H9 (cell line): ENCODE data around the gene VWDE. TPM values are rescaled to one million over a fixed set of nuclear protein-coding genes. Genes with fewer than 3 reads are reported as not detected.

Experiments used
- DNase-seq: peaks from one replicate; pipeline ENCODE4 v3.0.0-alpha.2; 2017
- H2AFZ ChIP-seq: one replicate; pipeline ENCODE4 v1.6.1; 2013; ENCODE audit warnings: mild to moderate bottlenecking, low read length, control low read depth, moderate library complexity
- H2AK5ac ChIP-seq: 2 replicates; pipeline ENCODE4 v1.6.1; 2013; ENCODE audit warnings: low read length, control low read depth, mixed read lengths; ENCODE audit not compliant: insufficient read length
- H2BK120ac ChIP-seq: one replicate; pipeline ENCODE4 v1.6.1; 2013; ENCODE audit warnings: low read depth, mild to moderate bottlenecking, low read length, control low read depth, inconsistent platforms; ENCODE audit not compliant: poor library complexity, severe bottlenecking
- H2BK12ac ChIP-seq: 2 replicates; pipeline ENCODE4 v1.6.1; 2013; ENCODE audit warnings: low read length, control low read depth, mixed read lengths, low read depth; ENCODE audit not compliant: insufficient read length
- H2BK15ac ChIP-seq: 2 replicates; pipeline ENCODE4 v1.6.1; 2013; ENCODE audit warnings: low read depth, low read length, control low read depth
- H2BK20ac ChIP-seq: one replicate; pipeline ENCODE4 v1.6.1; 2013; ENCODE audit warnings: low read depth, mild to moderate bottlenecking, low read length, control low read depth, inconsistent platforms; ENCODE audit not compliant: poor library complexity, severe bottlenecking
- H2BK5ac ChIP-seq: 2 replicates; pipeline ENCODE4 v1.6.1; 2013; ENCODE audit warnings: low read length, control low read depth, mixed read lengths; ENCODE audit not compliant: insufficient read length
- H3K14ac ChIP-seq: 2 replicates; pipeline ENCODE4 v1.6.1; 2013; ENCODE audit warnings: low read length, control low read depth; ENCODE audit not compliant: insufficient read depth
- H3K18ac ChIP-seq: 2 replicates; pipeline ENCODE4 v1.6.1; 2013; ENCODE audit warnings: low read depth, mild to moderate bottlenecking, mixed read lengths, low read length, control low read depth; ENCODE audit not compliant: insufficient read length
- H3K23ac ChIP-seq: 2 replicates; pipeline ENCODE4 v1.6.1; 2013; ENCODE audit warnings: low read length, control low read depth, mixed read lengths, low read depth; ENCODE audit not compliant: insufficient read length
- H3K23me2 ChIP-seq: 2 replicates; pipeline ENCODE4 v1.6.1; 2013; ENCODE audit warnings: low read depth, mild to moderate bottlenecking, mixed read lengths, low read length, control low read depth; ENCODE audit not compliant: insufficient read length, poor library complexity, severe bottlenecking
- H3K27ac ChIP-seq: 2 replicates; pipeline ENCODE4 v1.5.1; 2013; ENCODE audit warnings: low read length, control low read depth, mixed read lengths, low read depth; ENCODE audit not compliant: insufficient read length
- H3K27me3 ChIP-seq: 2 replicates; pipeline ENCODE4 v1.6.1; 2013; ENCODE audit warnings: low read length, control low read depth, inconsistent platforms; ENCODE audit not compliant: insufficient read depth
- H3K4ac ChIP-seq: 2 replicates; pipeline ENCODE4 v1.6.1; 2013; ENCODE audit warnings: low read depth, mild to moderate bottlenecking, control low read depth, inconsistent platforms, low read length, moderate library complexity
- H3K4me1 ChIP-seq: 2 replicates; pipeline ENCODE4 v1.6.1; 2013; ENCODE audit warnings: low read length, control low read depth, inconsistent platforms; ENCODE audit not compliant: insufficient read depth
- H3K4me2 ChIP-seq: 2 replicates; pipeline ENCODE4 v1.6.1; 2013; ENCODE audit warnings: low read length, control low read depth, mixed read lengths; ENCODE audit not compliant: insufficient read length, insufficient read depth
- H3K56ac ChIP-seq: 2 replicates; pipeline ENCODE4 v1.6.1; 2013; ENCODE audit warnings: low read depth, mild to moderate bottlenecking, mixed read lengths, low read length, control low read depth; ENCODE audit not compliant: insufficient read length
- H3K79me1 ChIP-seq: 2 replicates; pipeline ENCODE4 v1.6.1; 2013; ENCODE audit warnings: low read depth, mild to moderate bottlenecking, moderate library complexity, low read length, control low read depth, inconsistent platforms; ENCODE audit not compliant: insufficient read depth, poor library complexity, severe bottlenecking
- H3K79me2 ChIP-seq: 2 replicates; pipeline ENCODE4 v1.6.1; 2013; ENCODE audit warnings: low read length, control low read depth, inconsistent platforms; ENCODE audit not compliant: insufficient read depth
- H3K9ac ChIP-seq: 2 replicates; pipeline ENCODE4 v1.6.1; 2013; ENCODE audit warnings: low read length, control low read depth, mixed read lengths; ENCODE audit not compliant: insufficient read length; ENCODE audit errors: extremely low read depth
- H3K9me3 ChIP-seq: one replicate; pipeline ENCODE4 v1.6.1; 2013; ENCODE audit warnings: low read depth, low read length, inconsistent platforms; ENCODE audit not compliant: control insufficient read depth
- H3T11ph ChIP-seq: one replicate; pipeline ENCODE4 v1.6.1; 2013; ENCODE audit warnings: mild to moderate bottlenecking, low read length, control low read depth, inconsistent platforms
- H4K20me1 ChIP-seq: one replicate; pipeline ENCODE4 v1.6.1; 2013; ENCODE audit not compliant: control insufficient read depth, insufficient read length, insufficient read depth
- H4K5ac ChIP-seq: 2 replicates; pipeline ENCODE4 v1.6.1; 2013; ENCODE audit warnings: low read depth, mild to moderate bottlenecking, mixed read lengths, low read length, control low read depth; ENCODE audit not compliant: insufficient read length
- H4K8ac ChIP-seq: replicated peaks from 2 replicates; pipeline ENCODE4 v1.6.1; 2013; ENCODE audit warnings: low read length, control low read depth, mixed read lengths, low read depth; ENCODE audit not compliant: insufficient read length
- H4K91ac ChIP-seq: 2 replicates; pipeline ENCODE4 v1.6.1; 2013; ENCODE audit warnings: low read depth, mild to moderate bottlenecking, moderate library complexity, mixed read lengths, low read length, control low read depth; ENCODE audit not compliant: insufficient read length
- H3K27ac Mint-ChIP-seq, 3 experiments: 2 replicates in 2 of 3; 3 replicates in 1 of 3; pipeline ENCODE4 v1.8.0; 2020 to 2021; ENCODE audit warnings: mixed read lengths in 3 of 3, mild to moderate bottlenecking in 1 of 3, moderate library complexity in 1 of 3
- H3K27me3 Mint-ChIP-seq: 2 replicates; pipeline ENCODE4 v1.8.0; 2021; ENCODE audit warnings: low read depth, mild to moderate bottlenecking, moderate library complexity, mixed read lengths
- H3K36me3 Mint-ChIP-seq, 3 experiments: 2 replicates in 2 of 3; 3 replicates in 1 of 3; pipeline ENCODE4 v1.8.0; 2020 to 2021; ENCODE audit warnings: low read depth in 3 of 3, mixed read lengths in 3 of 3; ENCODE audit not compliant: insufficient read depth in 1 of 3
- H3K4me1 Mint-ChIP-seq, 2 experiments: 2 replicates each; pipeline ENCODE4 v1.8.0; 2020; ENCODE audit warnings: mixed read lengths in 2 of 2
- H3K4me3 Mint-ChIP-seq, 2 experiments: 2 replicates in 1 of 2; 3 replicates in 1 of 2; pipeline ENCODE4 v1.8.0; 2020 to 2021; ENCODE audit warnings: mild to moderate bottlenecking in 2 of 2, mixed read lengths in 2 of 2, moderate library complexity in 1 of 2
- H3K9me3 Mint-ChIP-seq, 2 experiments: 2 replicates in 1 of 2; 3 replicates in 1 of 2; pipeline ENCODE4 v1.8.0; 2020; ENCODE audit warnings: mild to moderate bottlenecking in 2 of 2, mixed read lengths in 2 of 2, moderate library complexity in 1 of 2
- WGBS: extraction: QIAGEN DNeasy Blood & Tissue Kit; methylation state at CpG from one replicate; pipeline ENCODE4 v1.1.7; 2013; ENCODE audit warnings: missing lambda C conversion rate, low lambda C conversion rate, mixed read lengths; ENCODE audit not compliant: insufficient read length; ENCODE audit errors: extremely low coverage; 5-methylcytosine and 5-hydroxymethylcytosine counted together
- total RNA-seq: library from RNA; stranded (reverse); gene quantifications from 2 replicates; pipeline ENCODE4 v1.2.1, GENCODE V29; 2021
- TF ChIP-seq, protein P1 (sequence below): fragments of 200-600 bp; sonication (generic); conservative IDR thresholded peaks from 3 replicates; pipeline ENCODE4 v1.8.0; 2021; ENCODE audit warnings: antibody characterized with exemption, mild to moderate bottlenecking

Gene VWDE
- total RNA-seq, 1 experiment from 2014 or later: 18.1 TPM

DNA sequence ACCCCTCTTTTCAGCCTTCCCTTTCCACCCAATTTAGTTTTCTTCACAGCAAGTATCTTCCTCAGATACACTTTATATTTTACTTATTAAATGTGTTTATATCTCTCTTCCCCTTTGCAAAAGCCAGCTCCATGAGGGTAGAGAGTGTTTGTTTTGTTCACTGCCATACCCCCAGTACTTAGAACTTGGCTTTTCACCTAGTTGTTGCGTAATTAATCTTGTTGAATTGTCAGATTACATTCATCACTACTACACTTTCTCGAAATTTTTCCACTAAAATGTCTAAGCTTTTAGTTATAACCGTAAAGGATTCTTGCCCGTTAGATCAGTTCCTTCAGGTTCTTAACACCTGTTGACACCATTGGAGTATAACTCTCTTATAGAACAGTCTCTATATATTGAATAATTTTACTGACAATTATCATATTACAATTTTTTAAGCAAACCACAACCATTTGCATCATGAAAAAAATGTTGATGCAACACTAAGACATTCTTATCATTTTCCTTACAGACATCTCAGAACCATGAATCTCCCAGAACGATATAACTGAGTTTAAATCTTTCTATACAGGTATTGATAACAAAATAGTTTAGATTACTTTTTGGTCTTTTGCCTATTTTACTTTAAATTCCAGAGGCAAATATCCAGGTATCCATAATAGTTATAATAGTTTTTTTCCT is 29.9 kb downstream of the VWDE start:
- Histone ChIP-seq H3K4me2 (no peak overlapping the region), H3K9ac (no peak overlapping the region), H4K8ac (no peak overlapping the region), H2BK12ac (no peak overlapping the region), H4K91ac (no peak overlapping the region), H3K14ac (no peak overlapping the region), H3T11ph (no peak overlapping the region), H3K4me1 (no peaks in the 10 kb centered on the region), H3K23me2 (no peaks in the 10 kb centered on the region), H2BK20ac (no peak overlapping the region), H2BK5ac (no peak overlapping the region), H3K27ac (no peak overlapping the region), H2BK120ac (no peak overlapping the region), H3K56ac (no peak overlapping the region), H3K4ac (no peak overlapping the region), H4K5ac (no peak overlapping the region), H3K27me3 (no peaks in the 10 kb centered on the region; the same call in 1 of the 2 replicates), H3K79me2 (no peaks in the 10 kb centered on the region), H4K20me1 (no peaks in the 10 kb centered on the region), H3K9me3 (no peaks in the 10 kb centered on the region), H2AK5ac (no peak overlapping the region), H3K79me1 (no peaks in the 10 kb centered on the region), H2AFZ (no peak overlapping the region), H2BK15ac (no peak overlapping the region), H3K23ac (no peak overlapping the region), H3K18ac (no peak overlapping the region)
- Mint-ChIP-seq H3K27ac (no peak overlapping the region), H3K9me3 (no peaks in the 10 kb centered on the region), H3K27me3 (no peaks in the 10 kb centered on the region), H3K4me3 (no peak overlapping the region), H3K4me1 (no peaks in the 10 kb centered on the region), H3K36me3 (peaks cover 10 to 59% (median 33%) of the 10 kb centered on the region in 3 experiments; a peak in 6 of 7 replicates)
- TF ChIP-seq, protein P1, sequence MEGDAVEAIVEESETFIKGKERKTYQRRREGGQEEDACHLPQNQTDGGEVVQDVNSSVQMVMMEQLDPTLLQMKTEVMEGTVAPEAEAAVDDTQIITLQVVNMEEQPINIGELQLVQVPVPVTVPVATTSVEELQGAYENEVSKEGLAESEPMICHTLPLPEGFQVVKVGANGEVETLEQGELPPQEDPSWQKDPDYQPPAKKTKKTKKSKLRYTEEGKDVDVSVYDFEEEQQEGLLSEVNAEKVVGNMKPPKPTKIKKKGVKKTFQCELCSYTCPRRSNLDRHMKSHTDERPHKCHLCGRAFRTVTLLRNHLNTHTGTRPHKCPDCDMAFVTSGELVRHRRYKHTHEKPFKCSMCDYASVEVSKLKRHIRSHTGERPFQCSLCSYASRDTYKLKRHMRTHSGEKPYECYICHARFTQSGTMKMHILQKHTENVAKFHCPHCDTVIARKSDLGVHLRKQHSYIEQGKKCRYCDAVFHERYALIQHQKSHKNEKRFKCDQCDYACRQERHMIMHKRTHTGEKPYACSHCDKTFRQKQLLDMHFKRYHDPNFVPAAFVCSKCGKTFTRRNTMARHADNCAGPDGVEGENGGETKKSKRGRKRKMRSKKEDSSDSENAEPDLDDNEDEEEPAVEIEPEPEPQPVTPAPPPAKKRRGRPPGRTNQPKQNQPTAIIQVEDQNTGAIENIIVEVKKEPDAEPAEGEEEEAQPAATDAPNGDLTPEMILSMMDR: no peak
- no peak for DNase-seq
- no CpG with 5 or more reads among the region's 5 CpGs for WGBS
